Prostate gland (tissue), 2 donors: Measurements from ENCODE around the gene FKBP1B. TPM values are rescaled to one million over a fixed set of nuclear protein-coding genes. Genes with fewer than 3 reads are reported as not detected.

Source experiments
- DNase-seq: peaks from one replicate; pipeline ENCODE4 v3.0.0-alpha.2; 2019; ENCODE audit warnings: low spot score
- H3K27ac ChIP-seq, 2 donors: fragments of 200-600 bp; sonication (generic); 2 replicates each; pipeline ENCODE4 v1.5.1; 2017 to 2019
- H3K27me3 ChIP-seq: fragments of 200-600 bp; sonication (generic); replicated peaks from 2 replicates; pipeline ENCODE4 v1.5.1; 2019; ENCODE audit not compliant: insufficient read depth
- H3K36me3 ChIP-seq, 2 donors: fragments of 200-600 bp; sonication (generic); 1 replicate in 1 of 2; 2 replicates in 1 of 2; pipeline versions ENCODE4 v1.5.1 to v1.8.1; 2017 to 2019
- H3K4me1 ChIP-seq: fragments of 200-600 bp; sonication (generic); replicated peaks from 2 replicates; pipeline ENCODE4 v1.5.1; 2019
- H3K4me3 ChIP-seq, 2 donors: fragments of 200-600 bp; sonication (generic); 2 replicates each; pipeline ENCODE4 v1.5.1; 2017 to 2019
- H3K9me3 ChIP-seq: fragments of 200-600 bp; sonication (generic); 2 replicates; pipeline ENCODE4 v1.5.1; 2017
- CTCF ChIP-seq, 4 experiments: fragments of 200-600 bp in 2 of 4; fragments of 450-650 bp in 2 of 4; sonication (generic) in 2 of 4; IDR thresholded peaks; 1 replicate in 3 of 4; 2 replicates in 1 of 4; pipeline ENCODE4 v1.5.1; 2016 to 2019; ENCODE audit warnings: antibody characterized with exemption in 4 of 4, mild to moderate bottlenecking in 2 of 4, moderate library complexity in 2 of 4
- POLR2A ChIP-seq: fragments of 450-650 bp; IDR thresholded peaks from one replicate; pipeline ENCODE4 v1.6.1; 2016; ENCODE audit warnings: antibody characterized with exemption, mild to moderate bottlenecking
- POLR2AphosphoS5 ChIP-seq: sonication (generic); formaldehyde crosslinking; IDR thresholded peaks from one replicate; pipeline ENCODE4 v1.6.1; 2017; ENCODE audit warnings: antibody characterized with exemption
- WGBS: methylation state at CpG from one replicate; pipeline ENCODE4 v1.1.5; 2018; 5-methylcytosine and 5-hydroxymethylcytosine counted together
- intact Hi-C: fragments of 100-400 bp; cut with DNase I; formaldehyde crosslinking; loops from one replicate; pipeline ENCODE4 v1.14.2; 2022
- total RNA-seq, 2 donors: library from RNA; depleted of rRNA; stranded (reverse); fragments of >200 nt; gene quantifications; one replicate each; pipeline ENCODE4 v1.1.0, GENCODE V29; 2016

The FKBP1B gene
- total RNA-seq, 2 donors from 2014 or later = 8.5 to 8.6 TPM

- no peak for DNase-seq
- no peaks in the 10 kb centered on the region for H3K27me3 ChIP-seq
- peaks cover 3% of the 10 kb centered on the region for H3K4me1 ChIP-seq
- 81% methylated on average over 6 of the region's 8 CpGs for WGBS
- no peaks in the 10 kb centered on the region for H3K36me3 ChIP-seq
- peak overlapping the region in 1 of 2 donors; percentile 59 for H3K4me3 ChIP-seq
- no peak for TF ChIP-seq POLR2AphosphoS5
- no peak for TF ChIP-seq CTCF (IDR thresholded peaks at IDR 0.05)
- TF ChIP-seq POLR2A = no peak
- H3K9me3 ChIP-seq = no peaks in the 10 kb centered on the region
- peak overlapping the region; percentile 91 to 93 for H3K27ac ChIP-seq
- intact Hi-C loops = loop anchor here (10.0 kb wide), 1 partner anchor 302 kb away; no protein-coding TSS in a partner anchor
These were observed 33.4 kb downstream of the FKBP1B start for GRCh38 chr2:24082787-24083566.

DNA sequence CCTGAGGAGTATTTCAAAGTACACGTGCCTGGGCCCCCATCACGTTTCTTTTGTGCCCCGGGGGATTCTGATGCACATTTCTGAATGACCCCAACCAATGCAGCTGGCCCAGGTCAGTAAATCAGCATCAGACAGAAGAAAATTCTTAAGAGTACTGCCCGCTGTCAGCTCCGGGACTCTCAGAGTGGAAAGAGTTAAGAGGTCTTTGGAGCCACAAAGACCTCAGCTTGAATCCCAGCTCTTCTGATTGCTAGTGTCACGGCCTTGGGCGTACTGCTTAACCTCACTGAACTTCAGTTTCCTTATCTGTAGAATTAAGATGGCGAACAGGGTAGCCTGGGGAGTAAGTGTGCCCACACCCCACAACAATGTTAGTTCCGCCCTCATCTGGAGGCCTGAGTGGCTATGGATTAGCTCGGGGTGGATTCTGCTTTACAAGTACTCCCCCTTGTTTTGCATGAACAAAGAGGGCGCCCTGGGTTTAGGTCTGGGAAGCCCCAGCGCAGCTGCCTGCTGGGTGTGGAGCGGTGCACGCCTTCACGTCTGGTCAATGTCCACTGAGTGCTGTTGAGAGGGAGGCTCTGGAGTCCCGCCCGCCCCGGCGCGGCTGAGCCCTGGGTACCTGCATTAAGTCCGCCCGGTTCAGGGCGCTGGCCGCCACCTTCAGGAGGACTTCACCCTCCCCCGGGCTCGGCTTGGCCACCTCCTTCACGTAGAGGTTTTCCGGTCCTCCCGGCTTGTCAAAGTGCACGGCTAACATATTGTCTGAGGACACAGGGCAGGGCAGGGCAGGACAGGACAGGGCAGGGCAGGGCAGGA, 34.2 kb downstream of the FKBP1B start:
- Histone ChIP-seq H3K36me3 (no peaks in the 10 kb centered on the region), H3K27me3 (no peaks in the 10 kb centered on the region), H3K4me1 (peaks cover 3% of the 10 kb centered on the region), H3K9me3 (no peaks in the 10 kb centered on the region), H3K4me3 (peak overlapping the region; percentile 45 to 59), H3K27ac (peak overlapping the region; percentile 91 to 93)
- intact Hi-C loops = loop anchor here (2.0 to 10.0 kb wide), 3 partner anchors 157 to 301 kb away; partner anchors contain the start of gene ATAD2B
- DNase-seq = peak; percentile 68
- 12% methylated on average over 30 of the region's 30 CpGs for WGBS
- no peak for TF ChIP-seq CTCF (IDR thresholded peaks at IDR 0.05)
- TF ChIP-seq POLR2A = no peak
- TF ChIP-seq POLR2AphosphoS5 = peak; percentile 26

DNA sequence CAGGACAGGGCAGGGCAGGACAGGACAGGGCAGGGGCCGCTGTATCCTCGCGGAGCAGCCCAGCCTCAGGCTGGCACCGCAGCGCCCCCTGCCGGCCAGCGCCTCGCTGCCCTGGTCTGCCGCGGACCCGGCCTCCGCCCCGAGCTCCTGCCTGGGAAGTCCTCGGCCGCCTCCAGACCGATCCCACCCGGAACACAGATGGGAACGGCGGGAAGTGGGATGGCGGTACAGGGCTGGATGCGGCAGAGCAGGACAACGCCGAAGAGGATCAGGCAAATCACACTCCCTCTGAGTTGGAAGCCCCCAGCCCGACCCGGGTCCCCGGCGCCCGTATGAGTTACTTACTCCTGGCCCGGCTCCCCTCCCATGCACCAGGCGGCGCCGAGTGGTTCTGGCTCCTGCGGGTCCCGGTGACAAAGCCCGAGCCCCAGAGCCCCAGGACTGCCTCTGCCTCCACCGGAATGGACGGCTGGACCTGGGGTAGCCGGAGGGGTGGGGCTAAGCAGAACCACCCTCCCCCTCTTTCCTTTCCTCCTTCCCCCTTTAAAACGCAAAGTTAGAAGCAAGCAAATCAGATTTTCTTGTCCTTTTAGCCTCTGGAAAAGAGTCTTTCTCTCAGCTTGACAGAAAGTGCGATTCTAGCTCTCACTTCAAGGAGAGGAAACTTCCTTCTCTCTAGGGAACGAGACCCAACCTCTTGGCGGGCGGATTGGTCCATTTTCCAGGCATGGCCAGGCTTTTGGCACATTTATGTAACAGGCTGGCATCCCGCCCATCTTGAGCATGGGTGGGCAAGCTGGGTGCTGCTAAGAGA, 35.1 kb downstream of the FKBP1B start, which contains the start of gene TP53I3:
Gene TP53I3, minus strand, starts transcription at position 449 of the 814 bp plus-strand sequence. CDS start 508 bp downstream, outside the sequence.
- H3K9me3 ChIP-seq = no peaks in the 10 kb centered on the region
- H3K4me3 ChIP-seq = peak within 1 kb of the TSS; percentile 45 to 59
- TF ChIP-seq POLR2A (peak; percentile 60), CTCF (IDR thresholded peaks at IDR 0.05) (peak; percentile 95 to 99 (median 96)), POLR2AphosphoS5 (peak; percentile 37)
- H3K36me3 ChIP-seq = no peaks in the 10 kb centered on the region
- peak within 1 kb of the TSS; percentile 91 to 93 for H3K27ac ChIP-seq
- peak; percentile 84 for DNase-seq
- H3K4me1 ChIP-seq = peaks cover 3% of the 10 kb centered on the region
- 0% methylated on average over 44 of the region's 44 CpGs for WGBS
- intact Hi-C loops = loop anchor here (2.0 to 10.0 kb wide), 3 partner anchors 158 to 300 kb away; partner anchors contain the start of gene ATAD2B
- no peaks in the 10 kb centered on the region for H3K27me3 ChIP-seq

DNA sequence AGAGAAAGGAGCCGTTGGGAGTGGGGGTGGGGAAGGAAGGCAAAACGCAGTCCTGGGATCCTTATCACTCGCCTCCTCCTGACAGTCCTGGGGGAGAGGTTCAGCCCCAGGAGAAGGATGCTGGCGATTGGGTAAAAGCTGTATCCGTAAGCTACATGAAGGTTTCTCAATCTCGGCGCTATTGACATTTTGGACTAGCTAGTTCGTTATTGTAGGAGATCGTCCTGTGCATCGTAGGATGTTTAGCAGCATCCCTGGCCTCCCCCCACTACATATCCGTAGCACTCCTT, 35.6 kb downstream of the FKBP1B start:
- TF ChIP-seq POLR2A = no peak
- TF ChIP-seq CTCF (IDR thresholded peaks at IDR 0.05) = no peak
- TF ChIP-seq POLR2AphosphoS5 = no peak
- H3K36me3 ChIP-seq = no peaks in the 10 kb centered on the region
- peaks cover 3% of the 10 kb centered on the region for H3K4me1 ChIP-seq
- peak overlapping the region; percentile 45 to 59 for H3K4me3 ChIP-seq
- peak overlapping the region; percentile 91 to 93 for H3K27ac ChIP-seq
- no peaks in the 10 kb centered on the region for H3K9me3 ChIP-seq
- H3K27me3 ChIP-seq = no peaks in the 10 kb centered on the region
- WGBS = 12% methylated on average over 11 of the region's 11 CpGs
- no peak for DNase-seq
- intact Hi-C loops = loop anchor here (2.0 to 10.0 kb wide), 3 partner anchors 158 to 300 kb away; partner anchors contain the start of gene ATAD2B
